HG03342 (cell line): ENCODE measurements around the gene CHD5.

Source experiments
- ATAC-seq: cut with Tn5 transposase; IDR thresholded peaks from one replicate; pipeline ENCODE4 v1.9.1; 2021; ENCODE audit warnings: mild to moderate bottlenecking, moderate library complexity; ENCODE audit not compliant: unreplicated experiment

Gene CHD5

DNA sequence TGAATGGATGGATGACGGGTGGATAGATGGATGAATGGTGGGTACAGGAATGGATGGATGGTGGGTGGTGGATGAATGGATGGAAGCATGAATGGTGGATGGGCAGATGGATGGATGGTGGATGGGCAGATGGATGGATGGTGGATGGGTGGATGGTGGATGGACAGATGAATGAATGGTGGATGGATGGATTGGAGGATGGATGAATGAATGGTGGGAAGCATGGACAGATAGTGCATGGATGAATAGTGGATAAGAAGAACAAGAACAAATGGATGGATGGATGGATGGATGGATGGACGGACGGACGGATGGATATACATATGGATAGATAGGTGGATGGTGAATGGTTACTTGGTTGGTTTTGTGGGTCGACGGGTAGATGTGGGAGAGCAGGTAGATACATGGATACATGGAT, 4.7 kb downstream of the CHD5 start:
- ATAC-seq = no peak

DNA sequence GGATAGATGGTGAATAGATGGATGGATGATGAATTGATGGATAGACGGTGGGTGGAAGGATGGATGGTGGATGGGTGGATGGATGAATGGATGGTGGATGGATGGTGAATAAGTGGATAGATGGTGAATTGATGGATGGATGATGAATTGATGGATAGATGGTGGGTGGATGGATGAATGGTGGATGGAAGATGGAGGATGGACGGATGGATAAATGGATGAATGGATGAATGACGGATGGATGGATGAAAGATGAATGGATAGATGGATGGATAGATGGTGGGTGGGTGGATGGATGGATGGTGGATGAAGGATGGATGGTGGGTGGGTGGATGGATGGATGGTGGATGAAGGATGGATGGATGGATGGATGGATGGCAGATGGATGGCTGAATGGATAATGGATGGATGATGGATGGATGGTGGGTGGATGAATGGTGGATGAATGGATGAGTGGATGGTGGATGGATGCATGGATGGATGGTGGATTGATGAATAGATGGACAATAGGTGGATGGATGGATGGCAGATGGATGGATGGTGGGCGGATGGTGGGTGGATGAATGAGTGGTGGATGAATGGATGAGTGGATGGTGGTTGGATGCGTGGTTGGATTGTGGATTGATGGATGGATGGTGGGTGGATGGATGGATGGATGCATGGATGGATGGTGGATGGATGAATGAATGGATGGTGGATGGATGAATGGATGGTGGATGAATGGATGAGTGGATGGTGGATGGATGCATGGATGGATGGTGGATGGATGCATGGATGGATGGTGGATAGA, 5.3 kb downstream of the CHD5 start:
- ATAC-seq = no peak

DNA sequence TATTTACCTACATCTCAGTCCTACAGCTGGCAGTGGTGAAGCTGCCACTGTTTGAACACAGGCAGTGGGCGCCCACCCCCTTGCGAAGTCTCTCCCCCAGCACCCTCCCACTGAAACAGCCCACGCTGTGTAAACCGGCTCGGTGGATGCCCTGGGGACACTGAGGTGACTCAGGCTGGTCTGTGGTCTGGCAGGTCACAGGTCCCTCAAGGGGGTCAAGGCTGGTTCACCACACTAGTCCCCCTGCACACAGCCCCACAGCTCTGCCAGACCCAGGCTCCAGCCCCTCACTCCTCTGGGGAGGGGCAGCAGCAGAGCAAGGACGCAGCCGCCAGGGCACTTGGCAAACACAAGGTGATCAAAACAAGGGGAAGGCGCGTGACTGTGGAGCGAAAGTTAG, 7.6 kb downstream of the CHD5 start:
- ATAC-seq = no peak

DNA sequence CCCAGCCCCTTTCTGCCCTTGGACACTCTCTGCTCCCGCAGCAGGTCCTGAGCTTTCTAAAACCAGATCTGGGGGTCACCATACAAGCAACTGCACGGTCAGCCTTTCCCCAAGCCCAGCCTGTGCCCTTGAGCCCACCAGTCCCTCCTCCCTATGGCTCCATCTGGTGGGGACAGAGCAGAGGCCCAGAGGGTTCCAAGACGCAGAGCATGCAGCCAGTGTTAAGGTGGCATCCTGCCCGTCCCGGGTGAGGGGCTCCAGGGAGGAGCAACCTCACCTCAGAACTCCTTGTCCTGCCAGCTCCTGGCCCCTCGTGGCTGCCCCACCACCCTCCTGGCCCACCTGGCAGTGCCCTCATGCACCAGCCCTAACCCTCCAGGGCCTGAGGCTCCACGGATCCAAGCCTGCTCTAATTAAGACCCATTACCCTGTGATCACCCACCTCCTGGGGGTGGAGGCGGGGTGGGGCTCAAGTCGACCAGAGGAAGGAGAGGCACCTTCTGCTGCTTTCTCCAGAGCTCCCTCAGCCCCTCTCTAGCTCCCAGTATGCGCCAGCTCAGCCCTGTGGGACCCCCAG, 8.5 kb downstream of the CHD5 start:
- no peak for ATAC-seq

DNA sequence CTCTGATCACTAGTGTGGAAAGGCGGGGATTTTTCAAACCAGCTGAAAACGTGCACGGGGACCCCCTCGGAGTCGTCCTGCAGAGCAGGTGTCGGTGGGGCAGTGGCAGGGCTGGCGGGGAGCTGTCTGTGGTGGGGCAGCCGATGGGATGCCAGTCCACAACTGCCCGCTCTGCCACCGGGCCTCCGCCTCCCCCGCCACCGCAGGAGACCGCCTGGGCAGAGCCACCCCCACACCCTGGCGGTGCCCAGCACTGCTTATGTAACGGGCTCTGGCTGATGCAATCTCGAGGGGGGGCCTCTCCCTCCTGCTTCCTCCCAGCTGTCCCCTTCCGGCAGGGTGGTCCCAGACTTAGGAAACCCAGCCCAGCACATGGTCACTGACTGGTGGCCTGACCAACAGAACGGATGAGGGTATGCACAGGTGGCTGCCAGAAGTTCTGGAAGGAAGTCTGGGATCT, 9.3 kb downstream of the CHD5 start:
- ATAC-seq = no peak

DNA sequence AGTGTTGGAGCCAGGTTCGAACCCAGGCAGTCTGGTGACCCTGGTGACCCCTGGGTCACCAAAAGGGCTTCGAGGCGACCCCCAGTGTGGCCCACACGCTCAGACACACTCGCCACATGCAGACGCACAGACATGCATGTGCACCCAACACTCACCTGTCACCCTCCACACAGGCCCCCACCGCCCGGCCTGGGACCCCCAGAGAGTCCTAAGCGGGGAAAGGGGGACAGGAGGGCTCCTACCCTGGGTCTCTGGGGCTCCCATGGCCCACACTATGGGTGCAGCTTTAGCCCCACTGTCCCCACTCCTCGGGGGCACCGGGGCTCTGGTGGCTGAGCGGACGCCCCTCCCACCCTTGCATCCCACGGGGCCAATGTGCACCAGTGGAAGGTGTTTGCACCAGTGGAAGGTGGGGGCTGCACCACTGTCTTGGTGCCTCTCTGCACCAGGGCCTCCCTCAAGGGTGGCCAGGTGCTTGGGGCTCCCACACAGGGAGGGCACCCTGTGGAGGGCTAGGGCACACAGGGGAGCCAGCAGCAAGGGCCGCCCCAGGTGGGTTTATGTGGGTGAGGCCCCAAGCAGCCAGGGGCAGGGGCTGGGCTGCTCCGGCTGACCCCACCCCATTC, 9.9 kb downstream of the CHD5 start:
- ATAC-seq = no peak

DNA sequence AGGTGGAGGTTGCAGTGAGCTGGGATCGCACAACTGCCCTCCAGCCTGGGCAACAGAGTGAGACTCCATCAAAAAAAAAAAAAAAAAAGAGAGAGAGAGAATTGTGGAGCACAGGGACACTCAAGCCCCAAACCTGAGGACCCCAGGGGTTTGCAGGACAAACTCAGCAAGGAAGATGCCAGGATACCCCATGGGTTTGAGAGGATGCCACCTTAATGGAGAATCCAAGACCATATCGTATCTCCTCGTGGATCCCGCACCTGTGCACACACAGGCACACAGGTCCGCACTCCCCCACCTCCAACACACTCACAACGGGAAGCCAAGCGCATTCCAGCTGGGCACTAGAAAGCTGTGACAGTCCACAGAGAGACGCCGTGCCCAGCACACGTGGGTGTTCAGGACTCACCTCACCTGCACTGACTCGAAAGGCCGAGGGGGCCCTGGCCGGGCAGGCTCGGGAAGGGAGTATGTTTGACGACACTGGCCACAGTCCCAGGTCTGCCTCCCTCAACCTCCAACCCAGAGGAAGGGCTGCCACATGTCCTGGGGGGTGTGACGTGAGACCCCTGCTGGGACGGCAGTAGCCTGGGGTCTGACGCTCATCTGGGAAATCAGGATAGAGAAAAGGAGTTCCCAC, 11.1 kb downstream of the CHD5 start:
- no peak for ATAC-seq

DNA sequence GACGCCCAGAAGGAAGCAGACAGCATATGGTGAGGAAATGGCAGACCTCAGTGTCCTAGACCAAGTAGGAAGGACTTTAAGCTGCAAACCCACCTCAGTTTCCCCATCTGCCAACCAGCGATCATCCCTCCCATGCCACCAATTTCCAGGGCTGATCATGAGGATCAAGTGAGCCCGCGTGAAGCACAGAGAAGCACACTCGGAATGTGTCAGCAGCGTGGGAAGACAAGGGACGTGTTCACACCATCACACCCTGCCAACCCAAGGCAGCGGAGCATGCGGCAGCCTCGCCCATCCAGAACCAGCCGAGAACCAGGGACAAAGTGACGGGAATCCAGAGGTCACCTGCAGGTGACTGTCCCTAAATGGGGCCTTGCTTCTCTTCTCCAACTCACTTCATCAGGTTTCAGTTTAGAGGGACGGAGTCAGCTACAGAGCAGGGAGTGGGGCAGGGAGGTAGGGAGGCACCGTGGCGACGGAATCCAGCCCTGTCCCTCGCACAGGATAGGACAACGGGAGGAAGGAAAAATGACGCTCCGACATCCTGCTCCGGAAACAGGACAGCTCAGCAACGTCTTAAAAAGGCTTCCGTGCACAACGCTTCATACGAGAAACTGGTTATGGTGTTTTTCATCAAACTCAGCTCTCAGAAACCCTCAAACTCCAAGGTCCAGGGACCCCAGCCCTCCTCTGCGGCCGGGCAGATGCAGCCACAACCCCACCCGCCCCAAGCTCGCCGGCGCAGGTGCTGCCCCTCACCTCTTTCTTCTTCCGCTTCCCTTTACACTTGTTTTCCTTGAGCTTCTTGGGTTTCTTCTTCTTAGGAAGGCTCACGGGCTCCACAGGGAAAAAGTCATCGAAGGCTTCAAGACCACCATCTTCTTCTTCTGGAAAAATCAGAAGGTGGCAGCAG, 12.5 kb downstream of the CHD5 start:
- no peak for ATAC-seq

DNA sequence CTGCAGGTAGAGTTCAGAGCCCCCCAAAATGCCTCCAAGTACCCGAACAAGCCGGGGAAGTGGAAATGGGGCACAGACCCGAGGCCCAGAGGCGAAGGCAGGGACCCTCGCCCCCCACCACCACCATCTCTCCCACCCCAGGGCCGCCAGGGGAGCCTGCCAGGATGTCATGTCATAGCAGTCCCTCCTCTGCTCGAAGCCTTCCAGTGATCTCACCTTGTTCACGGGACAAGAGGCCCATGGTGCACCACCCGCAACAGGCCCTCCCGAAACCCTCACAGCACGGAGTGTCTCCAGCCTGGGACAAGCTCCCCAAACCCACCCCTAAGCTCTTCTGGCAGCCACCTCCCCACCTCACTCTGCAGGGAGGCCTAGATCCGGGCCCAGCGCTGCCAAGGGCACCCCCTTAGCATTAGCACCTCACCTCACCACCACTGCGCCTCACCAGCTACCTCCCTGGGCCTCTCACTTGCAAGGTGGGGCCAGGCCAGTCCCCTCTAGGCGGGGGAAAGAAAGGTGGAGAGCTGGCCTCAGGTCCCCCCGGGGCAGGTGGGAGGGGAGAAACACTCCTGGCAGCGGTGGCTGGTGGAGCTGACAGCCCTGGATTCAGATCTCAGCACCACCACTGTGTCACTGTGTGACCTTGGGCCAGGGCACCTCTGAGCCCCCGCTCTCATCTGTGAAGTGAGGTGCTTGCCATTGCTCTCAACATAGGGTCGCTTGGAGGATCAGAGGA, 13.3 kb downstream of the CHD5 start:
- ATAC-seq = no peak

DNA sequence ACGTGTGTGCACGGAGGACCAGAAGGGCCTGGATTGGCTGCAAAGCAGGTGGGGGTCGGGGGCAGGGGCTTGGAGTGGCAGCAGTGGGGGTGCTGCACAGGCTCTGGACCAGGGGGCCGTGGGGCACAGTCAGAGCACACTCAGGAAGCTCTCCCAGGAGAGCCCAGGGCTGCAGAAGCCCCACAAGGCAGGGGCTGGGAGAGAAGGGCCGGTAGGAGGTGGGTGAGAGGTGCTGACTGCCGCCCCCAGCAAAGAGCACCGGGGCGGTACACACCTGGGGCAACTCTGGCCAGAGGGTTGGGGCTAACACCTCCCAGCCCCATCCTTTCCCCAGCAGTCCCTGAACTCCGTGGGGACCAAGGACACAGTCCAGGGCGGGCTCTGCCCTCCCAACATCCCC, 13.9 kb downstream of the CHD5 start:
- no peak for ATAC-seq

DNA sequence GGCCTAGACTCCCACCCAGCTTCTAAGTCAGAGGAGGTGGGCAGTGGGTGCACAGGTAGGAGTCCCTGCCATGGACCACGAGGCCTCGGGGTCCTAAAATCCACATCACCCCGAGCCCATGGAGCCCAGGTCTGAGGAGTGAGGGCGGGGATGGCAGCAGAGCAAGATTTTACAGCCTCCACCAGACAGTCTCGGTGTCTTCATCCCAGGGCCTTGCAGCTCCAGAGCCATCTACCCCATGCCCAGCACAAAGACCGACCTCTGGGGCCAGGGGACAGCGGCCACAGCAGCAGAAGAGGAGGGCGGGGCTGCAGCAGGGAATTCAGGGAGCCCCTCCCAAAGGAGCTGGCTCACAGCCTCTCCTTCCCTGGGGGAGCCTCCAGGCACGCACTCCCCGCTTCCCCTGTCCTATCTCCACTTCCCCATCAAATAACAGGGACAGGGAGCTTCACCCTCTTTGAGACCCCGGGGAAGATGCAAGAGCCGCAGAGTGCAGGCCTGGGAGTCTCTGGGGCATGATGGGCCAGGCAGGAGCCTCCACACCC, 14.6 kb downstream of the CHD5 start:
- ATAC-seq = no peak

DNA sequence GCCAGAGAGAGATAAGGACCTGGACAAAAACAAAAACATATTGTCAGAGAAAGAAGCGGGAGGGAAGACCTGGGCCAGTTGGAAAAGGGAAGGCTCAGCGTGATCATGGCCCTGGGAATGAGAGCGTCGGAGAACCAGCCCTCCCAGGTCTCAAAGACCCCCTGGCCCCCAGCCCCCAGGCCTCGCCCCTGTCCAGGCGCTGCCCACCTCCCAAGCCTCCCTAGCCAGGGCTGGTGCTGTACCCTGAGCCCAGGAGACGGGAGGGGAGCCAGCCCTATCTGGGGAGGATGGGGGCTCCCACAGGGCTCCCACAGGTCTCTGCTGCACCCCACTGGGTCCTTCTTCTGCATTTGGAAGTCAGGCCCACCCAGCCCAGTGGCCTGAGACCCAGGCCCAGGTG, 15.1 kb downstream of the CHD5 start:
- no peak for ATAC-seq

DNA sequence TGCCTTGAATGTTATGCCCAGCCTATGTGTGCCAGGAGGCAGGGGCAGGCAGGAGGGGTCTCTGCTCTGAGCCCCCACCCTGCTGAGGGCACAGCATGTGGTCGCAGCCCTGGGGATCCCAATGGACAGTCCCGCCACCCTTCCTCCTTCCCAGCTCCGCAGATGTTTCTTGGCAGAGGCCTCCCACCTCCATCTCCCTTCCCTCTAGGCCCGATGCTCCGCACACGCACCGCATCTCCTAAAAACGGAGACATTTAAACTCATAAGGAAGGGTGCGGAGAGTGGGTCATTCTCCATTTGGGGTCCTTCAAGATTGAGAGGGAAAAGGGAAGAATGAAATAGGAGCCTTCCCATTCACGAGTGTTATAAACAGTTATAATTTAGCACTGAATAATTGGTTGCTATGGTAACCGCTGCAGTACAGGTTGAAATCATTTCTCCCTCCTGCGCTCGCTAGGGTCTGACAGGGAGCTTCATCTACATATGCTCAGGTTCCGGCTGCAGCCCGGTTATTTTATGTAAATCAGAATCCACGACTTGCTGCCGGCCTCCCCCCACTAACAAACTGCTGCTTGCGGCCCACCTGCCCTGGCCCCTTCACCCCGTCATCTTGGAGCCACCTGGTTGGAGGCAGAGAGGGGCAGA, 16.0 kb downstream of the CHD5 start:
- no peak for ATAC-seq

DNA sequence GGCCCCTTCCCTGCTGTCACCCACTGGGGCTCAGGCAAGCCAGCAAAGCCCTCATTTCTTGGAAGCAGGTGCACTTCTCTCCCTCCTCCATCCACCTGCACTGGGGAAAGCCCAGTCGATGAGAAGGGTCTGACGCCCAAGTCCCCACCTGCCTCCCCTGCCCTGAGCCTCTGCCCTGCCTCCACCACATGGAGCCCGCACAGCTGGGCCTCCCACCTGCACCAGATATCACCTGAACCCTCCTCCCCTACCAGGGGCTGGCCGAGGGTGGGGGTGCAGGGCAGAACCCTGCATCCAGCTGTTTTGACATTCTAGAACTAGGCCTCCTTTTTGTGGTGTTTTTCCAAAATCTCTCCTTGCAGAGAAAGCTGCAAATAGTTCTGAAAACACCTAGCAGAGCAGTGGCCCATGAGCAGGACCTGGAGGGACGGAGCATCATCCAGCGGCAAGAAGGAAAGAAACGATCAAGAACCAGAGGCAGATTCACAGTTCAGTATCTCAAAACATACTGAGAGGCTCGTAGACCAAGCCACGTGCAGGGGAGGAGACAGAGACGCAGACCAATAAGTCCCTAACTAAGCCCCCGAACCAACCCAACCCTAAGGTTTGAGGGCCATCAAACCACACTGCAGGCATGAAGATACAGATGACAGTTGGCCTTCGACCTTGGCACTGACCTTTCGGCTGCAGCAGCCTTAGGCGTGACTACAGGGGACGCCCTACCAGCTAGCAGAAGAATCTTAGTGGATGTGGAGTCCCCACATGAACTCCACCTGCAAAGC, 16.7 kb downstream of the CHD5 start:
- no peak for ATAC-seq

DNA sequence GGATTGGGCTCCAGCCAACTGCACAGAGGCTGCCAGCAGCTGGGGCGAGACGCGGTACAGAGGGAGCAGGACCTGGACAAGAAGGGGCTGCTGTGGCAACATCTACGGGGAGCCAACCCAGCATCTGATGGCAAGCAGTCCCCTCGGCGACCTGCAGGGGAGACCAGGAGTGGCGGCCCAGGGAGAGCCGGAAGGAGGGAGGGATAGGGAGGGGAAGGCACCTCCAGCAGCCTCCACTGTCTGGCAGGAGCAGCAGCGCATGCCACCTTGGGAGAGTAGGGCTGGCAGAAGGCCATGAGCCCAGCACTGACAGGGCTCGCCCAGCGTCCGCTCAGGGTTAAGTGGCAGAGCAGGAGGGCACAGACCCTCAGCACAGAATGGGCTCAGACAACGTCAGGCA, 17.3 kb downstream of the CHD5 start:
- no peak for ATAC-seq

DNA sequence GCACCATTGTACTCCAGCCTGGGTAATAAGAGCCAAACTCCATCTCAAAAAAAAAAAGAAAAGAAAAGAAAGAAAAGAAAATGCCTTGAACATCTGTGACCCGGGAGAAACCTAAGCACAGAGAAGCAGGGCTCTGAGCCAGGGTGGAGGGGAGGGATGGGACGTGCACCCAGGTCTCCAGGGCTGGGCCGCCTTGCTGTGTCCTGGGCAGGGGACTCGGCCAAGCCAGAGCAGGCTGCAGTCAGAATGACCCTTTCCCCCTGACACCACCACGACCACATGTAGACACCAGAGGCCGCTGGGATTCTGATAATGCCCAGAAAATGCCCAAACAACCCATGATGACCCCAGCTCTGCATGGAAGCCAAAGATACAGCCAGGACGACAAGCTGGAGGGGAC, 17.8 kb downstream of the CHD5 start:
- no peak for ATAC-seq

DNA sequence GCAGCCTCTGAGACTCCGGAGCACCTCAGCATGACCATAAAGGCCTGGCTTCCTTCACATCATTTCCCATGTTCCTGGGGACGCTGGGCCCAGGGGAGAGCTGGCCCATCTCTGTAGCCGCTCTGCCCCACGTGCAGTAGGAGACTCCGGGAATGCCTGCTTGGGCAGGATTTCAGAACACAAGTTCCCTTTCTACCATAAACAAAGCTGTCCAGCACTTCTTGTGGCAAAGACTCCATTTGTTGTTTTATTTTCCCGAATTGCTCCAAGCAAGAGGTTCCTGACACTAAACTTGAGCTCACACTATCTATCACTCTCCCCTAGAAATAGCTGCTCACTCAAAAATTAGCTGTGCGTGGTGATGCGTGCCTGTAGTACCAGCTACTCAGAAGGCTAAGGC, 21.9 kb downstream of the CHD5 start:
- no peak for ATAC-seq

DNA sequence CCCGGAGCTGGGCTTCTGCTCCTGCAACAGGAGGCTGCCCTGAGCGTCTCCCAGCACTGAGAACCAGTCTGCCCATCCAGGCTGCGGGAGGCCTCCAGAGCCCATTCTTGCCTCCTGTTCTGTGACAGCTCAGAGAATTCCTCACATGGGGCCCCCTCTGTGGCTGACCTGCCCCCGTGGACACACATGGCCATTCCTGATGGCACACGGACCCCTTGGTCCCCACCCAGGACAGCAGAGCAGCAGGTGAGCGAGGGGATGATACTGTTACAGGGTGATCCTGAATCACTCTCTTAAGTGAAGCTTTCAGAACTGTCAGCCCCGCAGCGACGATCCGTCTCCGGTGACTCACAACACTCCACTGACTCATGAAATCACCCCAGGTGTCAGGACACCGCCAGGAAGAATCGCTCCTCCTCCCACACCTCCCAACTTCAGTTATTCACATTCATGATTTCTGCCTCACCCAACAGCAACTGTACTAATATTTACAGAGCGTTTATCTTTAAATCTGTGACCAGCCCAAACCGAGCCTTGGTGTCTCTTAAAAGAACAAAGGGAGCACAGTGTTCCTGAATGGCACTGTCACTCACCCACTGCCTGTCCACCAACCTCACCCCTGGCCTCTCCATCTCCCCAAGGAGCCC, 22.5 kb downstream of the CHD5 start:
- no peak for ATAC-seq
